Coronary artery (tissue), 2 donors: Measurements from ENCODE around the gene TNNI3.
A peak's percentile ranks its signal among the peaks of the same experiment; 100 is the strongest.
"Not testable (repeated sequence)": the region's sequence is repeated elsewhere in the genome, so short reads cannot be mapped to it uniquely, and the experiment has no call there.

Experiments
- DNase-seq: peaks from one replicate; pipeline ENCODE4 v3.0.0-alpha.2; 2017; ENCODE audit warnings: low spot score
- H3K27ac ChIP-seq, 2 donors: fragments of 200-600 bp; sonication (generic); one replicate each; pipeline ENCODE4 v1.5.1; 2016 to 2019
- H3K4me3 ChIP-seq: fragments of 200-600 bp; sonication (generic); 2 replicates; pipeline ENCODE4 v1.5.1; 2016; ENCODE audit warnings: mild to moderate bottlenecking, moderate library complexity
- TF ChIP-seq, protein P1 (sequence below): fragments of 200-600 bp; sonication (generic); IDR thresholded peaks from one replicate; pipeline ENCODE4 v1.5.1; 2019; ENCODE audit warnings: antibody characterized with exemption

TNNI3 gene

DNA sequence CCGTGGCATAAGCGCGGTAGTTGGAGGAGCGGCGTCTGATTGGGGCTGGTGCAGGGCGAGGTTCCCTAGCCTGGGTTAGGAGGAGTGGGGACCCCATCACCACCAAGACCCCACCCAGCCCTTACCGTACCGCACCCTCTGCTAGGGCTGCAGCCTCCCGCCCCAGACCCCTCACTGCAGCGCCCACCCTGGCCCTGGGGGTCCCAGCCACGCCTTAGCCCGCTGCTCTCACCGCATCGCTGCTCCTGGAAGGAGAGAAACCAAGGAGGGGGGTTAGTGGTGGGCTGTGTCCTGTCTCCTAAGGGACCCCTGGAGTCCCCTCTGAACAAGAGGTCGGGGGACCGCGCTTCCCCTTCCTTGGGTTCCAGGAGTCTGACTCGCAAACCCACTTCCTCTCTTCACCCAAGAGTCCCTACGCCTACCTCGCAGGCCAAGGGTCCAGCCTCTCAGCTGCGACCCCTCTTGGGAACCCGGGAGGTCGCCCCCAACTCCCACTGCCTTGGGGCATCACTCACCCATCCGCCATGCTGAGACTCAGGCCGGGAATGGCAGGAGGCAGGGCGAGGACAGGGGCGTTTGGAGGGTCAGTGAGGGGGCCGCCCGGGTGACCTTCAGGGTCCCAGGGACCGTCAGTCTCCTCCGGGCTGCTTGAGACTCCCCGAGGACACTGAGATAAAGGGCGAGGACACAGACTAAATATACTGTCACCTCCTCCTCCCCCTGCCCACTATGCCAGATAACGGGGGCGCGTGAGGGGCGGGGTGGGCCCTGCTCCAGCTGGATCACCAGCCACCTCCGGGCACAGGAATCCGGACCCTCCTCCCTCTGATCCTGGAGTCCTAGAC is at the start of gene TNNI3:
Gene TNNI3, minus strand, starts transcription at position 669 of the 845 bp plus-strand sequence. Its CDS starts 143 bp downstream, at position 526.
- TF ChIP-seq, protein P1, sequence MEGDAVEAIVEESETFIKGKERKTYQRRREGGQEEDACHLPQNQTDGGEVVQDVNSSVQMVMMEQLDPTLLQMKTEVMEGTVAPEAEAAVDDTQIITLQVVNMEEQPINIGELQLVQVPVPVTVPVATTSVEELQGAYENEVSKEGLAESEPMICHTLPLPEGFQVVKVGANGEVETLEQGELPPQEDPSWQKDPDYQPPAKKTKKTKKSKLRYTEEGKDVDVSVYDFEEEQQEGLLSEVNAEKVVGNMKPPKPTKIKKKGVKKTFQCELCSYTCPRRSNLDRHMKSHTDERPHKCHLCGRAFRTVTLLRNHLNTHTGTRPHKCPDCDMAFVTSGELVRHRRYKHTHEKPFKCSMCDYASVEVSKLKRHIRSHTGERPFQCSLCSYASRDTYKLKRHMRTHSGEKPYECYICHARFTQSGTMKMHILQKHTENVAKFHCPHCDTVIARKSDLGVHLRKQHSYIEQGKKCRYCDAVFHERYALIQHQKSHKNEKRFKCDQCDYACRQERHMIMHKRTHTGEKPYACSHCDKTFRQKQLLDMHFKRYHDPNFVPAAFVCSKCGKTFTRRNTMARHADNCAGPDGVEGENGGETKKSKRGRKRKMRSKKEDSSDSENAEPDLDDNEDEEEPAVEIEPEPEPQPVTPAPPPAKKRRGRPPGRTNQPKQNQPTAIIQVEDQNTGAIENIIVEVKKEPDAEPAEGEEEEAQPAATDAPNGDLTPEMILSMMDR, result no peak
- no peak within 1 kb of the TSS for H3K4me3 ChIP-seq
- H3K27ac ChIP-seq, result no peak within 1 kb of the TSS
- no peak for DNase-seq

DNA sequence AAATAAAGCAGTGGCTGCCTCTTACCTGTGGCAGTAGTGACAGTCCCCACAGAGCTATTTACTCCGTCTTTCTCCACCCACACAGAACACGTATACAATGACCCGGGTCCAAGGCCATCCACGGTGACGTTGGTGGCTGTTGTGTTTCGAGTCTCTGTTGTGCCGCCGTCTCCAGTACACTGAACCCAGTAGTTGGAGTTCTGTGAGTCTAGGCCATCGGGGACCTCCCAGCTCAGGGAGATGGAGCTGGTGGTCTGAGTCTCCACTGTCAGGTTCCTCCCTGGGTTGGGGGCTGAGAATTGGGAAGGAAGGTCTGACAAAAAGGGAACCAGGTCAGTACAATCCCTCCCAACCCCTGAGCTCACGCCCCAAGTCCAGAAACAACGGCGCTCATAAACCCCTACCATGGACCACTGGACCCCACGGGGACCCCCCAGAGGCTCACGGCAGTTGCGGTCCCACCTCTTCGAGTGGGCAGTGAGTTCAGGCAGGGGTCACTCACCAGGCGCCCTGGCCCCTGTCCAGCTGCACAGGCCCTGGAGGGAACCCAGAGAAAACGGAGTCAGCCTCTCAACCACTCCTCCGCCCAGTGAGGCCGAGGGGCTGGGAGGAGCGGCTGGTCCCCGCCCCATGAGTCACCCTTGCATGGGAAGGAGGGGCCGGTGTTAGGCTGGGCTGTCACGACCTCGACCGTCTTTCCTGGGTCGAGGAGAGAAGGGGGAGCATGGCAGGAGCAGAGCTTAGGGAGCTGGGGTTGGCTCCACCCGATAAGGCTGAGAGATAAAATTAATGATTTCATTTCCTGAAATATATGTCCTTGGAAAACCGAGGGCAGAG is 49.4 kb upstream of the TNNI3 start:
- H3K4me3 ChIP-seq, result peak overlapping the region; percentile 53
- TF ChIP-seq, protein P1, result no peak
- no peak for DNase-seq
- no peak overlapping the region for H3K27ac ChIP-seq

DNA sequence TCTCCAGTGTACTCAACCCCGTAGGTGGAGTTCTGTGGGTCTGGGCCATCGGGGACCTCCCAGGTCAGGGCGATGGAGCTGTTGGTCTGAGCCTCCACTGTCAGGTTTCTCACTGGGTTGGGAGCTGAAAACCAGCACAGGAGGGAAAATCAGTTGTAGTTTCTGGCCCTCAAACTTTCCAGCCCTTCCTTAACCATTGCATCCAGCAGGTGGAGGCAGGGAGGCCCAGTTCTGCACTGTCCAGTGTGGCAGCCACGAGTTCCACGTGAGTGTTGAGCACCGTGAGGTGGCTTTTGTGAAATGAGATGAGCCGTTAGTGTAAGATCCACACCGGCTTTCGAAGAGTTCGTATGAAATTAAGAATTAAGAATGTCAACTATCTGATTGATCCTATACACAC is 44.7 kb upstream of the TNNI3 start:
- not testable (repeated sequence) for H3K27ac ChIP-seq, H3K4me3 ChIP-seq, DNase-seq

DNA sequence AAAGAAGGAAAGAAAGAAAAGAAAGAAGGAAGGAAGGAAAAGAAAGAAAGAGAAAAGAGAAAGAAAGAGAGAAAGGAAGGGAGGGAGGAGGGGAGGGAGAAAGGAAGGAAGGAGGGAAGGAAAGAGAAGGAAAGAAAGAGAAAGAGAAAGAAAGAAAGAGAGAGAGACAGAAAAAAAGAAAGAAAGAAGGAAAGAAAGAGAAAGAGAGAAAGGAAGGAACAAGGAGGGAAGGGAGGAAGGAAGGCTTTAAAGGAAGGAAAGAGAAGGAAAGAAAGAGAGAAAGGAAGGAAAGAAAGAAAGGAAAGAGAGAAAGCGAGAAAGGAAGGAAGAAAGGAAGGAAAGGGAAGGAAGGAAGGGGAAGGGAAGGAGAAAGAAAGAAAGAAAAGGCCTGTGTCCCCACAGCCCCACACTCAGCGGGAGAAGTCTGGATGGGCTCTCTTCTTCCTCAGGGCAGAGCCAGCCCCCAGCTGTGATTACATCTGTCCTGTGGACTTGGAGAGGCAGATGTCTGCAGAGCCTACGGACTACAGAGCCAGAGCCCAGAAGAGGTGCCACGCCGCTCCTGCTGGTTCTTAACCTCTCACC is 42.2 kb upstream of the TNNI3 start:
- TF ChIP-seq, protein P1, result no peak
- H3K4me3 ChIP-seq, result no peak overlapping the region
- DNase-seq, result no peak
- no peak overlapping the region for H3K27ac ChIP-seq

DNA sequence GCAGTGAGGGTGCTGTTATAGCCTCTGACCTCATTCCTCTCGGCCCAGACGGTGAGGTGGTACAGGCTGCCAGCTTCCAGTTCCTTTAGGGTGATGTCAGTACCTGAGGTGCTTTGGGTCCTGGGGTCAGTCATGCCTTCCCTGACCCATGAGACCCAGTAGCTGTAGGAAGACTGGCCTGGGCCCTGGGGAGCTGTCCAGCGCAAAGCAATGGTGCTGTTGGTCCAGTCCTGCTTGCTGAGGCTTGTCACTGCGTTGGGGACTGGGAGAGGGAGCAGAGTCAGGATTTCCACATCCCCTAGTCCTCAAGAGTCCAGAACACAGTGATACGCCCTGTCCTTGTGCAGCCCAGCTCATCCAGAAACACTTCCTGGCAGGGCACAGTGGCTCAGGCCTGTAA is 41.1 kb upstream of the TNNI3 start:
- no peak for DNase-seq
- TF ChIP-seq, protein P1, result no peak
- Histone ChIP-seq H3K27ac (no peak overlapping the region), H3K4me3 (no peak overlapping the region)

DNA sequence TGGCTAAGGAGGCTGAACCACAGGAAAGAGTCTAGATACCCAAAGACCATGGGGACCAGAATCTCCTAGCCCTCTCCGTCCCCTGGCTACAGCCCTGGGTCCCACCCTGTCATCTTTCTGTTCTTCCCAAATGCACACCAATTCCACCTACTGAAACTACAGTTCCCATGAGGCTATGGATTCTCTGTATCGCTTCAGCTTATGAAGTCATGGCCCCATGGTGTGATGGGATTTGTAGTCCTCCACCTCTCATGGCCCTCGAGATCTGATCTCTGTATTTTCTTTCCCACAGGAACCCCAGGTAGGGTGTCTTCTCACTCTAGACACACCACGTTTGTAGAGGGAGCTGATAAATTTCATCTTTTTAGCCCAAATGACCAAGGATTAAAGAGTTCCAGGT is 40.0 kb upstream of the TNNI3 start:
- no peak overlapping the region for H3K4me3 ChIP-seq
- no peak for DNase-seq
- no peak overlapping the region for H3K27ac ChIP-seq
- TF ChIP-seq, protein P1, result no peak

DNA sequence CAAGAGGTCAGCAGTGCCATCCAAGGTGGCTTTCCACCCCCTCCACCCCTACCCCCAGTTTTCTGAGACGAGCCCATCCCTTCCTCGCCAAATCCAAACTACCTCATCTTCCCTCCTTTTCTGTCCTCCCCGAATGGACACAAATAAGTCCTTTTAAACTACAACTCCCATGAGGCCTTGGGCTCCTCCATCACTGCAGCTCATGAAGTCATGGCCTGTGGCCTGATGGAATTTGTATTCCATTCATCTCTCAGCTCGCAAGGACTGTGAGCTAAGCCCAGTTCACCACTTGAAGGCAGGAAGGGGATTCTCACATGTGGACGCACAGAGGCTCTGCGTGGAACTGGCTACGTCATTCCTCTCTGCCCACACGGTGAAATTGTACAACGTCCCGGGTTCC is 39.3 kb upstream of the TNNI3 start:
- no peak overlapping the region for H3K27ac ChIP-seq
- DNase-seq, result no peak
- no peak overlapping the region for H3K4me3 ChIP-seq
- TF ChIP-seq, protein P1, result no peak
